MM.1S (cell line): ENCODE results near the gene MYL12A.

Experiments
- CTCF ChIP-seq: fragments of 300-600 bp; sonication (generic); IDR thresholded peaks from 2 replicates; pipeline ENCODE4 v1.5.1; 2016; ENCODE audit warnings: antibody characterized with exemption, low read length, mixed read lengths
- EZH2 ChIP-seq: fragments of 300-600 bp; sonication (generic); optimal IDR thresholded peaks from 2 replicates; pipeline ENCODE3; 2017; ENCODE audit warnings: low read depth, mild to moderate bottlenecking, antibody characterized with exemption, low read length, mixed read lengths

GRCh38 chr18:3230401-3231334 lies 16.9 kb upstream of the MYL12A start:
- TF ChIP-seq CTCF: no peak
- TF ChIP-seq EZH2: no peak
